ENCODE measurements around the gene ZPR1. TPM values are rescaled to one million over a fixed set of nuclear protein-coding genes. Genes with fewer than 3 reads are reported as not detected.

Gene ZPR1
- total RNA-seq, 1 donor from 2014 or later = 171 TPM

DNA sequence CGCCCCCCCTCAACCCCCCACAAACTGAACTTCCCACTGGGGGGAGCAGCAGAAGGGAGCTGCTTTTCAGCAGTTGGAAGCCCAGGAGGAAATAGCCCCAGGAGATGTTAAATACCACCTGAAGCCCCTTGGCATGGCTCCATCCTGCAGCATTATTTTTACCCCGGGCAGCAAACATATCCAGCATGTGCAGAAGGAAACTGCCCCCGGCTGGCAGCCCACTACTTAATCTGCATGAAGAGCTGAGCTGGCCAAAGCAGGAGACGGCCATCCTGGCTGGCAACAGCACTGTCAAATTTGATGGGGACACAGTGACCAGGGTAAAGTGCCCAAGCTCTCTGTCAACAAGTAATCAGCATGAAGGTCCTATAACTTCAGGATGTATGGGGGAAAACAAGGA lies 47.1 kb downstream of the ZPR1 start:
- TF ChIP-seq, protein P1, sequence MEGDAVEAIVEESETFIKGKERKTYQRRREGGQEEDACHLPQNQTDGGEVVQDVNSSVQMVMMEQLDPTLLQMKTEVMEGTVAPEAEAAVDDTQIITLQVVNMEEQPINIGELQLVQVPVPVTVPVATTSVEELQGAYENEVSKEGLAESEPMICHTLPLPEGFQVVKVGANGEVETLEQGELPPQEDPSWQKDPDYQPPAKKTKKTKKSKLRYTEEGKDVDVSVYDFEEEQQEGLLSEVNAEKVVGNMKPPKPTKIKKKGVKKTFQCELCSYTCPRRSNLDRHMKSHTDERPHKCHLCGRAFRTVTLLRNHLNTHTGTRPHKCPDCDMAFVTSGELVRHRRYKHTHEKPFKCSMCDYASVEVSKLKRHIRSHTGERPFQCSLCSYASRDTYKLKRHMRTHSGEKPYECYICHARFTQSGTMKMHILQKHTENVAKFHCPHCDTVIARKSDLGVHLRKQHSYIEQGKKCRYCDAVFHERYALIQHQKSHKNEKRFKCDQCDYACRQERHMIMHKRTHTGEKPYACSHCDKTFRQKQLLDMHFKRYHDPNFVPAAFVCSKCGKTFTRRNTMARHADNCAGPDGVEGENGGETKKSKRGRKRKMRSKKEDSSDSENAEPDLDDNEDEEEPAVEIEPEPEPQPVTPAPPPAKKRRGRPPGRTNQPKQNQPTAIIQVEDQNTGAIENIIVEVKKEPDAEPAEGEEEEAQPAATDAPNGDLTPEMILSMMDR (IDR thresholded peaks at IDR 0.05) = no peak
- intact Hi-C loops (cut with DNase I) = no loop called here
- DNase-seq (ENCODE audit: low spot score in 2 of 2) = no peak
- no peak overlapping the region for H3K27ac ChIP-seq
- no peaks in the 10 kb centered on the region for H3K27me3 ChIP-seq
- no peak overlapping the region for H3K4me3 ChIP-seq
- peaks cover 0 to 2% of the 10 kb centered on the region in 2 donors for H3K36me3 ChIP-seq
- H3K4me1 ChIP-seq = no peaks in the 10 kb centered on the region
- no peaks in the 10 kb centered on the region for H3K9me3 ChIP-seq

- no peaks in the 10 kb centered on the region for H3K27me3 ChIP-seq
- intact Hi-C loops (cut with DNase I) = no loop called here
- no peaks in the 10 kb centered on the region for H3K36me3 ChIP-seq
- TF ChIP-seq, protein P1 (IDR thresholded peaks at IDR 0.05) = no peak
- no peaks in the 10 kb centered on the region for H3K4me1 ChIP-seq
- no peak for DNase-seq (ENCODE audit: low spot score in 2 of 2)
- no peak overlapping the region for H3K4me3 ChIP-seq
- H3K9me3 ChIP-seq = no peaks in the 10 kb centered on the region
- H3K27ac ChIP-seq = no peak overlapping the region
Observed at GRCh38 chr11:116738975-116739374, 48.8 kb downstream of the ZPR1 start.

- TF ChIP-seq, protein P1 (IDR thresholded peaks at IDR 0.05) = no peak
- intact Hi-C loops (cut with DNase I) = no loop called here
Observed at GRCh38 chr11:116736763-116737162, 51.1 kb downstream of the ZPR1 start.

DNA sequence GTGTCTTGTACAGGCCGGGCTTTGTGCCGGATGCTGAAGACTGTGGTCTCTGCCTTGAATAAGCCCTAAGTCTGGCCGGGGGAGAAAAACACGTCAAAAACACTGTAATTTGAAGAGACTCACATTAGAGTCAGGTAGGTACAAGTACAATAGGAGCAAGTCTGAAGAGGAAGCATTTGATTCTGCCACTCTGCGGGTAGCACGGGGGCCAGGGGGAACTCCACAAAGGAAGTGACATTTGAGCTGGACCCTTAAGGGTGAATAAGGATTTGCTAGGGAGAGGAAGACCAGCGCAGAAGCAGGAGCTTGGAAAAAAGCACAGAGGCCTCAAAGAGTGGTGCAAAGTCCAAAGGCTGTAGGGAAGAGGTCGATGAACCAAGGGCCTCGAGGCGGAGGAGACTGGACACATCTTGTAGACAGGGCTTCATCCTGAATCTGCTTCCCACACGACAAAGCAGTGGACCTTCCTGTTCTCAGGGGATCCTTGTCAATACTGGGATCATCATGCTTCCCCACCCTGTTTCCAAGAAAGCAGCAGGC lies 53.8 kb downstream of the ZPR1 start:
- Histone ChIP-seq H3K36me3 (no peaks in the 10 kb centered on the region), H3K4me3 (no peak overlapping the region), H3K27me3 (no peaks in the 10 kb centered on the region), H3K4me1 (no peaks in the 10 kb centered on the region), H3K9me3 (no peaks in the 10 kb centered on the region), H3K27ac (no peak overlapping the region)
- TF ChIP-seq, protein P1 (IDR thresholded peaks at IDR 0.05) = no peak
- peak in 1 of 2 donors; percentile 40 for DNase-seq (ENCODE audit: low spot score in 2 of 2)
- intact Hi-C loops (cut with DNase I) = no loop called here

More at GRCh38 chr11:116736763-116737162, 51.1 kb downstream of the ZPR1 start:
- no peaks in the 10 kb centered on the region for H3K4me1 ChIP-seq
- no peaks in the 10 kb centered on the region for H3K9me3 ChIP-seq
- H3K27ac ChIP-seq = no peak overlapping the region
- H3K27me3 ChIP-seq = no peaks in the 10 kb centered on the region
- H3K36me3 ChIP-seq = no peaks in the 10 kb centered on the region
- no peak for DNase-seq (ENCODE audit: low spot score in 2 of 2)
- H3K4me3 ChIP-seq = no peak overlapping the region

DNA sequence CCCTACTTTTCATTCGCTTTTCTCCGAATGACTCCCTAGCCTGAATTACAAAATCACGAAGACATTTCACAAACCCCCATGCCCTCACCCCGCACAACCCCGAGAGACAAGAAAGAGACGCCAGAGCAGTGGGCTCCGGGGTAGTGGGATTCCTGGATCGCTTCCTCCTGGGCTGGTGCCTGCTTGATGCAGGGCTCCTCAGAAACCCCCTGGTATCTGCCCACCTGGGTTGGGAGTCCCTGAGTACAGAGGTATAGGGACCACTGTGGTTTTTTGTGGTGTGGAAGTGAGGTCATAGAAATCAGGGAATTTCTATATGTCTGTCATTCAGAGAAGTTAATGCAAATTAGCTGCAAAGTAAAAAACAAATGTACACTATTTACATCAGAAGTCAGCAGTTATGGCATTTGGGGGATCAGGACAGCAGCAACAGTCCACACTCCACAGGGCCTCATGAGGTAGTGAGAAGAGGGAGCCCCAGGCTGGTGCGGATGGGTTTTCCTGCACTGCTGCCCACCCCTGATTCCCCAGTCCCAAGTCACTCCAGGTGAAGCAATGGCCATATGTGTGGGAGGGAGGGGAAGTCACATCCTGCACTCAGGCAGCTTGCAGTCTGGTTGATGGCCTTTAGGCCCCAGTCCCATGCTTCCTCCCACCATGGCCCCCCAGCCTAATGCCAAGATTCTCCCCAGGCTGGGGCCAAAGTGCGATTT lies 54.6 kb downstream of the ZPR1 start:
- H3K4me3 ChIP-seq = no peak overlapping the region
- no peaks in the 10 kb centered on the region for H3K36me3 ChIP-seq
- H3K4me1 ChIP-seq = no peaks in the 10 kb centered on the region
- TF ChIP-seq, protein P1 (IDR thresholded peaks at IDR 0.05) = no peak
- H3K9me3 ChIP-seq = no peaks in the 10 kb centered on the region
- H3K27ac ChIP-seq = no peak overlapping the region
- intact Hi-C loops (cut with DNase I) = no loop called here
- peak in 1 of 2 donors; percentile 13 for DNase-seq (ENCODE audit: low spot score in 2 of 2)
- H3K27me3 ChIP-seq = no peaks in the 10 kb centered on the region
